Right hindlimb (tissue), 1 donor: Measurements from ENCODE around the gene LRIG2.
"Not testable (repeated sequence)": the region's sequence is repeated elsewhere in the genome, so short reads cannot be mapped to it uniquely, and the experiment has no call there.

ENCODE experiments used
- DNase-seq: peaks from one replicate; pipeline ENCODE4 v3.0.0-alpha.2; 2018

LRIG2 gene, protein sequence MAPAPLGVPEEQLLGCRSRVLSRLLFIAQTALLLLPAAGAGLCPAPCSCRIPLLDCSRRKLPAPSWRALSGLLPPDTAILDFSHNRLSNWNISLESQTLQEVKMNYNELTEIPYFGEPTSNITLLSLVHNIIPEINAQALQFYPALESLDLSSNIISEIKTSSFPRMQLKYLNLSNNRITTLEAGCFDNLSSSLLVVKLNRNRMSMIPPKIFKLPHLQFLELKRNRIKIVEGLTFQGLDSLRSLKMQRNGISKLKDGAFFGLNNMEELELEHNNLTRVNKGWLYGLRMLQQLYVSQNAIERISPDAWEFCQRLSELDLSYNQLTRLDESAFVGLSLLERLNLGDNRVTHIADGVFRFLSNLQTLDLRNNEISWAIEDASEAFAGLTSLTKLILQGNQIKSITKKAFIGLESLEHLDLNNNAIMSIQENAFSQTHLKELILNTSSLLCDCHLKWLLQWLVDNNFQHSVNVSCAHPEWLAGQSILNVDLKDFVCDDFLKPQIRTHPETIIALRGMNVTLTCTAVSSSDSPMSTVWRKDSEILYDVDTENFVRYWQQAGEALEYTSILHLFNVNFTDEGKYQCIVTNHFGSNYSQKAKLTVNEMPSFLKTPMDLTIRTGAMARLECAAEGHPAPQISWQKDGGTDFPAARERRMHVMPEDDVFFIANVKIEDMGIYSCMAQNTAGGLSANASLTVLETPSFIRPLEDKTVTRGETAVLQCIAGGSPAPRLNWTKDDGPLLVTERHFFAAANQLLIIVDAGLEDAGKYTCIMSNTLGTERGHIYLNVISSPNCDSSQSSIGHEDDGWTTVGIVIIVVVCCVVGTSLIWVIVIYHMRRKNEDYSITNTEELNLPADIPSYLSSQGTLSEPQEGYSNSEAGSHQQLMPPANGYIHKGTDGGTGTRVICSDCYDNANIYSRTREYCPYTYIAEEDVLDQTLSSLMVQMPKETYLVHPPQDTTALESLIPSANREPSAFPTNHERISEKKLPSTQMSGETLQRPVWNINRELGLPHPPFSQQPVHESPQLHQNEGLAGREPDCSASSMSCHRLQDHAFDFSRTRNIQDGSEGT

DNA sequence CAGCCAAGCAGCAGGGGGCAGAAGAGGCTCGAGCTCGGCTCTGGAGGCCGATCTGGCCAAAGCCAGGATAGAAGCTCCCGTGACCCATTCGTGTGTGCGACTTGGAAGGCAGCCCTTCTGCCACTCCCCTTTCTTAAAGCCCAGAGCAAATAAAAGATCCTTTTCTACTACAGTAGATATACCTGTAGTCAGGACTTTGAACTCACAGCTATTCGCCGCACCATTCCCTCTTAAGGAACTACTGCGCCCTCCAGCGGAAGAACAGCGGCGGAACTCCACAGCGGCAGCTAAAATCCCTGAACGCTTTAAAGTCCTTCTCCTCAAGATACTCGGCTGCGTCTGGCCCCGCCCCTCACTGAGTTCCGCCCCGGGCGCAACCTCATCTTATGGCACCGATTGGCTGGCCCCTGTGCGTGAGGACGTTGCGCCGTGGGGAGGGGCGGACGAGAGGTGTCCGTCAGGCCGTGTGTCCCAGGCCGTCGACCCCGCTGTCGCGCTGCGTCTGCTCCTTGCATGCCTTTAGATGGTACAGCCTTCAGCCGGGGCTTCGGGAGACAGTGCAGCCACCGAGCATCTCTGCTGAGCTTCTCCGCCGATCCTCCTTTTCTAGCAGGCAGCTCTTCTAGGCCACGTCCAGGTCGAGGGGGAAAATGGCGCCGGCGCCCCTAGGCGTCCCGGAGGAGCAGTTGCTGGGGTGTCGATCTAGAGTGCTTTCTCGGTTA, at the start of gene LRIG2:
LRIG2 (plus strand) TSS at position 442 of the 722 bp plus-strand sequence; CDS start at position 651, 209 bp downstream.
- peak; percentile 98 for DNase-seq

DNA sequence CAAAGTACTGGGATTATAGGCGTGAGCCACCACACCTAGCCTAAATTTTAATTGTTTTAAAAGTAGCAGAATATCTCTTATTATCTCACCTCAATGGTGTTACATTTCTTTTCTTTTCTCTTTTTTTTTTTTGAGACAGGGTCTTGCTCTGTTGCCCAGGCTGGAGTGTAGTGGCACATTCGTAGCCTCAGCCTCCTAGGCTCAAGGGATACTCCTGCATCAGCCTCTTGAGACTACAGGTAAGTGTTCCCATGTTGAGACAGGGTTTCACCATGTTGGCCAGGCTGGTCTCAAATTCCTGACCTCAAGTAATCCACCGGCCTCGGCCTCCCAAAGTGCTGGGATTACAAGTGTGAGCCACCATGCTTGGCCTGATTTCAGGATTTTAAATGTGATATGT, 49.7 kb upstream of the LRIG2 start:
- DNase-seq = not testable (repeated sequence)

DNA sequence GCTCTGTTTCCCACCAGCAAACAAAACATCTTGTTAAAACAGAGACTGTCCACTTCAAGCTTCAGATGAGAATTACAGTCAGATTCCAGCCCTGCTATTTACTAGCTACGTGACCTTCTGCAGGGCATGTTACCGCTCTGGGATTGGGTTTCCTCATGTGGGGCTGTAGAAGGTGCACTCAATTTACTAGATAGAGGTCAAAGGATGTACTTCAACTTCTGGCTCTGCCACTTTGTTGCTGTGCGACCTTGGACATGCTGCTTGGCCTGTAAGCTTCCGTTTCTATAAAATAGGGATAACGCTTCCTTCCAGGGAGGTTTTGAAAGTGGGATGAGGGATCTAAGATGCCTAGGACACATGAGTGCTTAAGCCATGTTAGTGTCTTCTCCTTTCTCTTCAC, 46.0 kb upstream of the LRIG2 start:
- DNase-seq = no peak

DNA sequence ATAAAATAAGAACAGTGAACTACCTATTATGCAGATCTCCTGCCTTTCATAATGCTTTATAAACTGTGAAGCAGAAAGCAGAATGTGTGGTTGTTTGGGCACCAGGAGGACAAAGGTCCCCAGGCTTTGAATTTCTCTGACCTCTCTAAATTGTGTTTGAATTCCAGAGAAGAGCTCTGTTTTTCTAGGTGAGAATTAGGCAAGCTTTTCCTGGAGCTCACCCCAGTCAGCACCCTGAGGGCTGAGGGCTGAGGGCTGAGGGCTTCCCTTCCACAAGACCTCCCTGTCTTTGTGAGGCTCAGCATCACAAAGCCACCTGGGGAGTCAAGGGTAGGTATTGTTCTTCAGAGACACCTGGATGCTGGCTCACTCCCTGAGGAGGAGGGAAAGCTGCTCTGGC, 45.5 kb upstream of the LRIG2 start:
- no peak for DNase-seq

DNA sequence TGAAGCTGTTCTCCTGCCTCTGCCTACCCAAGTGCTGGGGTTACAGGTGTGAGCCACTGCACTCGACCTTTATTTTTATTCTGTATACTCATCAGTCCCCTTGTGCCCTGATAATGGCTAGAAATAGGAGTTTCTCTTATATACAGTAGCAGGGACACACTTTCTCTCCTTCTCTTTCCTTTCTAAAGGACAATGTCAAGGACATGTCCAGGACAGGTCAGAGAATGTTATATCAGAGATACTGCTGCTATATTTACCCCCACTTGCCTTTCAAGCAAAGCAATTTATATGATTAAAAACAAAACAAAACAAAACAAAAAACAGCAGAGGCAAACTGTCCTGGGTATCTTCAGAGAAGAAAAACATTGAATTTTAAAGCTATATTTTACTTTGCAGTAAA, 43.2 kb upstream of the LRIG2 start:
- no peak for DNase-seq

DNA sequence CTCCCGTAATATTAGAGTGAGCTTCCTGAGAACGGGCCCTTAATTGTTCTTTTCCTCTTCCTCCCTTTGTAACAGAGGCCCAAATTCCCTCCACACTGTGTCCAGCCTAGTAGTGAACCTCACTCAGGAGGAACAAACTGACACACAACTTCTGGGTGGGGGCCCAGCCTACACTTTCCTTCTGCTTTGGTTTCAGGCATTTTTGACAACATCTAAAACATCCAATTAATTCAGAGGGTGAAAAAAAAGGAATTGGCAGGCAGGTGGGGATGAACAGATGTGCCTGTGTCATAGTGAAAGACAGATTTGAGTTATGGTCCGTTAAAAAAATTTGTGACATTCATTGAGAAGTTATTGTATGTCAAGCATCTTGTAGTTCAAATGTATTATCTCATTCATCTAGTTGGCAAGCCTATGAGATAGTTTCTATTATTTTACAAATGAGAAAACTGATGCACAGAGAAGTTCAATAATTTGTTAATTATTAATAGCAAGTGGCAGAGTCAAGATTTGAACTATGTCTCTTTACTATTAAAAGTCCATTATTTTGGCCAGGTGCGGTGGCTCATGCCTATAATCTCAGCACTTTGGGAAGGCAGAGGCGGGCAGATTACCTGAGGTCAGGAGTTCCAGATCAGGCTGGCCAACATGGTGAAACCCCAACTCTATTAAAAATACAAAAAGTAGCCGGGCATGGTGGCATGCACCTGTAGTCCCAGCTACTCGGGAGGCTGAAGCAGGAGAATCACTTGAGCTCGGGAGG, 41.6 kb upstream of the LRIG2 start:
- DNase-seq = no peak

DNA sequence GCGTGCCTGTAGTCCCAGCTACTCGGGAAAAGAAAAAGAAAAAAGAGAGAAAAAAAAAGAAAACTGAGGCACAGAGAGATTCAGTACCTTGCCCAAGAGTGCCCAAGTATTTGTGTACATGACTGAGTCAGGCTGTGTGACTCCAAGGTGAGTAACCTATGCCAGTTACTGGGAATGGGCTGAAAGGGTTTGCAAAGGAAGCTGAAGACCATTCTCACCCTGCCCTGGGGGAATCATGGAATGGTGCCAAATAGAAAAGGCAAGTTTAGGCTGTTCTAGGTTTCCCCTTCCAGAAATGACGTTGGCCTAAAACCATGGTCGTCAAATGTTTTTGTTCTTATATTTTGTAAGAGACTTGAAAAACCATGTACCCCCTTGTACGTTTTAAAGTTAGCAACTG, 37.9 kb upstream of the LRIG2 start:
- DNase-seq = no peak

DNA sequence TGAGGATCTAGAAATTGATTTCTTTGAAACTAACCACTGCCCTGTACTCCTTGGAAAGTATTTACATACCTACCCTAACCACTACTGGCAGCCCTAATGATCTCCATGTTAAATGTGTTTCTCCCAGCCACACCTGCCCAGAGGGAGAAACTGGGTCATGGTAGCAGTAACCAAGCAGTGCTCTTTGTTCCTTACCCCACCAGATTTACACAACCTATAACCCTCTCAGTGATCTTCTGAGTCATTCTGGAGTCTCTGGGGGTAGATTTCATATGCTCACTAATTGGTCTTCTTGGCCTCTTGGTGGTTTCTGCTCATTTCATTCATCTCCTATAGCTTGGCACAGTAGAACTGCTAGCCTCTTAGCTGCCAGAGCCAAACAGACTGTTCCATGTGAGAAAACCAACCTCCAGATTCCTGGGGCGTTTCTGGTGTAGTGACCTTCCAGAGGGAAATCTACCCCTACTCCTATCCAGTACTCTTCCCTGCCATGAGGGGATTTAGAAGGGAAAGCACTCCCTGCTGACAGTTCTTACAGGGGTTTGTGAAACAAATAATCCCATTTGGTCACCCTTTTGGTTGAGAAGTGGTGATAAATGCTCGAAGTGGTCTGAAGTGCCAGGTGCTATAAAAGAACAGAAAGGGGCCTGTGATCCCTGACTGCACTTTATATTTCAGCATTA, 36.2 kb upstream of the LRIG2 start:
- DNase-seq = no peak

DNA sequence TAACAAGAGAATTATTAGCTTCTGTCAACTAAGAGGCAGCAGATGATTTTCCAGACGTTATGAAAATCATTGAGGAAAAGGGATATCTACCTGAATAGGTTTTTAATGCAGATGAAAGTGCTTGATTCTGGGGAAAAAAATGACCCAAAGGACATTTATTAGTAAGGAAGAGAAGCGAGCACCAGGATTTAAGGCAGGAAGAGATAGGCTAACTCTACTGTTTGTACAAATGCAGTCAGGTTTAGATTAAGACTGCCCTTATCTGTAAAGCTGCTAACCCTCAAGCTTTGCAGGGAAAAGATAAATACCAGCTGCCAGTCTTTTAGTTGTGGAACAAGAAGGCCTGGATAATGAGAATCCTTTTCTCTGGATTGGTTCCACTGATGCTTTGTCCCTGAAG, 33.0 kb upstream of the LRIG2 start:
- no peak for DNase-seq

DNA sequence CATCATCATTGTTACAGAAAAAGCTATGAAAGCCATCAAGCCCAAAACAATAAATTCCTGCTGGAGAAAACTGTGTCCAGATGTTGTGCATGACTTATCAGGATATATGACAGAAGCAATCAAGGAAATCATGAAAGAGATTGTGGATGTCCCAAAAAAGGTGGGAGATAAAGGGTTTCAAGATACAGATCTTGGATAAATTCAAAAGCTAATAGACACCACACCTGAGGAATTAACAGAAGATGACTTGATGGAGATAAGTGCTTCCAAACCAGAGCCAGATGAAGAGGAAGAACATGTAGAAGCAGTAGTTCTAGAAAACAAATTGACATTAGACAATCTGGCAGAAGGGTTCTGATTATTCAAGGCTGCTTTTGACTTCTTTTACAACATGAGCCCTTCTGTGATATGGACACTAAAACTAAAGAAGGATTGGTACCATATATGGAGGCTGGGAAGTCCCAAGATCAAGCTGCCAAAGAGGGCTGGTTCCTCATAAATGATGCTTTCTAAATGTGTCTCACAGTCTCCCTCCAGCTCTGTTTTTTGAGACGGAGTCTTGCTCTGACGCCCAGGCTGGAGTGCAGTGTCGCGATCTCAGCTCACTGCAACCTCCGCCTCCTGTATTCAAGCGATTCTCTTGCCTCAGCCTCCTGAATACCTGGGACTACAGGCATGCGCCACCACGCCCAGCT, 32.1 kb upstream of the LRIG2 start:
- no peak for DNase-seq

DNA sequence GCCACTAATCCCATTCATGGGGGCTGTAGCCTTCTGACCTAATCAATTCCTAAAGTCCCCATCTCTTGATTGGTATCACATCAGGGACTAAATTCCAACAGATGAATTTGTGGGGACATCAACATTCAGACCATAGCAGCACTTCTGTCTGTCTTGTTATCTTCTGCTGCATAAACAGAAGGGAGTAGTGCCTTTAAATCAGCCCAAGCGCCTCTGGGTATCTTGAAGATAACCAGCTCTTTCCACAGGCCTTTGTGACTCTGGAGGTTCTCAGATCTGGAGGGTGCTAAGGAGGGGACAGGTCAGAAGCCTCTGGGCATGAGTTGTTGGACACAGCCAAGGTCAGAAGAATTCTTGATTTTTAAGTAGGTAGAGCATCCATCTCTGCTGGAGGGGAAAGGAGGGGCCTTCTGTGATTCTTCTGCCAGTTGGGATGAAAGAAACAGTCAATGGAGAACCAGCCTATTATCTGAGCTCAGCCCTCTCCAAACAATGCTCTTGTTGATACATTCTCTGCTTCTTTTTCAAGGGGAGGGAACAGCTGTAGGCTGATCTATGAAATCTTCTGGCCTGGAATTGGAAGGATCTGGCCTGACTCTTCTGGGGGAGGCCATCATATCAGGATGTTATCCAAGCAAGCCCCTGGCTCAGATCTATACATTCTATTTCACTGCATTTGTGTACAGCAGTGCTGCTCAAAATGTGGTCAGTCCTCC, 31.3 kb upstream of the LRIG2 start:
- no peak for DNase-seq

DNA sequence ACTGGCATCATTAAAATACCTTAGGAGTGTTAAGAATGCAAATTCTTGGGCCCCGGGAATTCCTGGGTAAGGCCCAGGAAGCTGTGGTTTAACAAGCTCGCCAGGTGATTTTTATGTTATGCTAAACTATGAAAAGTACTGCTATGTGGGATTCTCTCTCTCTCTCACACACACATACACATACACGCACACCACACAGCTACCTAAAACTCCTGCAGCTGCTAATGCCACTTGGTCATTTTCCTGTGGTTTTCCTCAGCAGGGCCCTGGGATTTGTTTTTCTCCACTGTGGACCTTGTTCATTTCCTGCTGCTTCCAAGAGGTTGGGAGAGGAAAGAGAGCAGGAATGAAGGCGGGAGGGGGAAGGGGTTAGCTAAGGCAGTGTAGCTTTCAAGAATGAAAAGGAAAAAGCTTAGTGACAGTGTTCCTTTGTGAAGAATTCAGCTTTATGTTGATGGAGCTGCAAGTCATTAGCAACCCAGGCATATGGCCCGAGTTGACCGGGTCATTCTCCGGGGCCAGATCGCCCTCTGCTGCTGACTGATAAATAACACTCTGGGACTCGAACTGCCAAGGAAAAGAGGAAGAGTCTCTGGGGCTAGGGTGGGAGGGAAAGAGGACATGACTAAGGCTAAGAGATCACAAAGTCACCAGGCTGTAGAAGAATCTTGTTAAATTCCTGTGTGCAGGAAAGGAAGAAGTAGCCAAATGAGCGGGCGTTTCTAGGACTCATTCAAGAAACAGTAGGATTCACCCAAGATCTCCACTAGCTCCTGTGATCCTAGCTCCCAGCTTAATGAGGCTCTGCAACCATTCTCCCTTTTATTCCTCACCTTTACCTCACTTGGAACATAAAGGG, 30.5 kb upstream of the LRIG2 start:
- DNase-seq = peak; percentile 86

DNA sequence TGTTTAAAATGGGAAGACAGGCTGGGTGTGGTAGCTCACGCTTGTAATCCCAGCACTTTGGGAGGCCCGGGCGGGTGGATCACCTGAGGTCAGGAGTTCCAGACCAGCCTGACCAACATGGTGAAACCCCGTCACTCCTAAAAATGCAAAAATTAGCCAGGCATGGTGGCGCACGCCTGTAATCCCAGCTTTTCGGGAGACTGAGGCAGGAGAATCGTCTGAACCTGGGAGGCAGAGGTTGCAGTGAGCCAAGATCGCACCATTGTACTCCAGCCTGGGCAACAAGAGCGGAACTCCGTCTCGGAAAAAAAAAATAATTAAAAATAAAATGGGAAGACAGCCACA, 29.9 kb upstream of the LRIG2 start:
- not testable (repeated sequence) for DNase-seq

DNA sequence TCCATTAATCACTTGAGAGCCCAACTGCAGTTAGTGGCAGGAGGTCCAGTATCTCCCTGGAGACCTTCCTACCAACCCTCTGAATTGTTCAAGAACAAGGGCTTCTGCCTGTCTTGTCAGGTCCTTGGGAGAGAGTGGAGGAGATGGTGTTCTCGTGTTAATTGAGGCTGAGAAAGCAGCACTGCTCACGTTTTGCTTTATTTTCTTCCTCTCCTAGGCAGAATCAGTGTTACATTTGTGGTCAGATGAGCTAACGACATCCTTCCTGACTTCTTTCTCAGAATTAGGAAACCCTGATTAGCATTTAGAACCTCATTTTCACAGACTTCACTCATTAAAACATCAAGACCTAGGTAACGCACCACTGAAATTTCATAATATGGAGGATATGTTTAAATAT, 26.4 kb upstream of the LRIG2 start:
- no peak for DNase-seq

DNA sequence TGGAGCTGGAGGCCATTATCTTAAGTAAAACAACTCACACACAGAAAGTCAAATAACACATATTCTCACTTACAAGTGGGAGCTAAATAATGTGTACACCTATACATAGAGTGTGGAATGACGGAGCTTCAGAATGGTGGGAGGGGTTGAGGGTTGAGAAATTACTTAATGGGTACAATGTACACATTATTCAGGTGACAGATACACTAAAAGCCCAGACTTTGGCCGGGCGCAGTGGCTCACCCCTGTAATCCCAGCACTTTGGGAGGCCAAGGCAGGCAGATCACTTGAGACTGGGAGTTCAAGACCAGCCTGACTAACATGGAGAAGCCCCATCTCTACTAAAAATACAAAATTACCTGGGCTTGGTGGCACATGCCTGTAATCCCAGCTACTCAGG, 24.9 kb upstream of the LRIG2 start:
- DNase-seq = no peak

DNA sequence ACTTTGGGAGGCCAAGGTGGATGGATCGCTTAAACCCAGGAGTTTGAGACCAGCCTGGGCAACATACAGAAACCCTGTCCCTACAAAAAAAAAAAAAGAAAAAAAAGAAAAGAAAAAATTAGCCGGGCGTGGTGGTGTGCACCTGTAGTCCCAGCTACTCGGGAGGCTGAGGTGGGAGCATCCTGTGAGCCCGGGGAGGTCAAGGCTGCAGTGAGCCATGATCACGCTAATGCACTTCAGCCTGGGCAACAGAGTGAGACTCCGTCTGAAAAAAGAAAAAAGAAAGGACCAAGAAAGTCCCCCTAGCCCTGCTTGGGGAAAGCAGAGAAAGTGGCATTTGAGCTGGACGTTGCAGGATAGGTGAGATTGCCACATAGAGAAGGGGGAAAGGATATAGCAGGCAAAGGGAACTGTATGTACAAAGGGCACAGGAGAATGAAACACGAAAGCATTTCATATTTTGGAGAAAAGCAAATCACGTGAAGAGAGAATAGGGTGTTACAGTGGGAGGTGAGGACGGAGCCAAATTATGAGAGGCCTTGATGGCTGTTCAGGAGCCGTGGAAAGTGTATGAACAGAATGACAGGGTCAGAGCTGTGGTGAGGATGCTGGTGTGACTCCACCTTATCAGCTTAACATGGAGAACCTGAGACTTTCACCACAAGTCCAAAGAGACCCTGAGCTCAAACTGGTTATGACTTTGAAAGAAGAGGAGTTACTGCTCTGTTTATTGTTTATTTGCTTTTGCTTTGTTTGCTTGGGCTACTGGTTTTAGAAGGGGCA, 19.5 kb upstream of the LRIG2 start:
- DNase-seq = no peak

DNA sequence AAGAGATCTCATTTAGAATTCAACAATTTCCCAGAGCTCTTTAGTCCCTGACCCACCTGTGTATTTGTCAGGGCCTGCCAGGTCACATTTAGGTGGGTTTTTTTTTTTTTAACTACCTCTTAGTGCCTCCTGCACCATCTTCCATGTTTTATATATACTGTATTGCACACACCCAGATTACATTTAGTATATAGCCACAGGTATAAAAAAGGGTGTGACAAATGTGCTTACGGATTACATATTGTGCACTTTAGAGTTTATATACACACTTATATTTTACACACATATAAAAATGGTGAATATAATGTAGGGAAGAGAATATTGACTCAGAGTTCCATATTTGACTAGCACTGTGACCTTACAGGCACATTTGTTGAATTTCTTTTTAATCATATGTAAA, 17.4 kb upstream of the LRIG2 start:
- no peak for DNase-seq

DNA sequence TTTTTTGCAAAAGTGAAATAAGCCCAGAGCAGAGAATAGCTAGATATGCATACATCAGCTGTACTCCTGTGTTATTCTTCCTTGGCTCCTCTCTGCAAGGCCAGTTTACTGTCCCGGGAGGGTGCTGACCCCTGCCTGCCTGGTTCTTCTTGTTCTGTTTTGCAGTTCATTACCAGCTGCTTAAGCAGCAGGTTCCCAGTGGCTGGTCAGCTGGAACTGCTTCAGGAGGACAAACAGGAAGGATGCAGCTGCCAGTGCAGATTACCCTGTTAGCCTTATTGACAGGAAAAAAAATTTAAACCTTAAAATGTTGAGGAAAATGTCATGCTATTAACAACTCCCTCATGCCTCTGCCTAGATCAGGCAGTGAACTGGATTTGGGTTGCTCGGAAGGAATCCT, 16.0 kb upstream of the LRIG2 start:
- DNase-seq = no peak
